K562 (cell line): ENCODE measurements around the gene TRIP6. TPM values are rescaled to one million over a fixed set of nuclear protein-coding genes. Genes with fewer than 3 reads are reported as not detected.

Source experiments
- AFF1 ChIP-seq, 2 experiments: fragments of 450-650 bp; IDR thresholded peaks; 2 replicates each; pipeline ENCODE4 v1.6.1; 2018; ENCODE audit warnings: mild to moderate bottlenecking in 2 of 2, low read depth in 1 of 2; ENCODE audit not compliant: partially characterized antibody in 2 of 2
- ARID1B ChIP-seq: fragments of 450-650 bp; IDR thresholded peaks from 2 replicates; pipeline ENCODE4 v1.6.1; 2016; ENCODE audit warnings: antibody characterized with exemption, mild to moderate bottlenecking, inconsistent platforms
- CEBPB ChIP-seq: fragments of 450-650 bp; IDR thresholded peaks from 2 replicates; pipeline ENCODE4 v1.6.1; 2016; ENCODE audit warnings: missing genetic modification characterization, missing compliant biosample characterization
- CREM ChIP-seq: IDR thresholded peaks from 2 replicates; pipeline ENCODE4 v1.6.1; 2014; ENCODE audit warnings: antibody characterized with exemption, low read depth
- EGR1 ChIP-seq: fragments of 450-650 bp; conservative IDR thresholded peaks from 2 replicates; pipeline ENCODE4 v1.6.1; 2017; ENCODE audit warnings: mild to moderate bottlenecking
- EP300 ChIP-seq: IDR thresholded peaks from 2 replicates; pipeline ENCODE4 v1.6.1; 2012; ENCODE audit warnings: low read length, improper control_type of control experiment
- FOXA3 ChIP-seq, 2 experiments: fragments of 450-650 bp in 1 of 2; sonication (generic) in 1 of 2; formaldehyde crosslinking; IDR thresholded peaks in 1 of 2; conservative IDR thresholded peaks in 1 of 2; 2 replicates each; pipeline versions ENCODE4 v1.4.0 to v1.8.0; 2020 to 2022; ENCODE audit warnings: mild to moderate bottlenecking in 2 of 2, missing genetic modification reagents in 1 of 2
- MTA3 ChIP-seq: fragments of 450-650 bp; formaldehyde crosslinking; IDR thresholded peaks from 2 replicates; pipeline ENCODE4 v1.6.1; 2017; ENCODE audit warnings: mild to moderate bottlenecking, borderline replicate concordance
- NRF1 ChIP-seq, 2 experiments: fragments of 450-650 bp; IDR thresholded peaks in 1 of 2; conservative IDR thresholded peaks in 1 of 2; 2 replicates each; pipeline ENCODE4 v1.6.1; 2014; ENCODE audit warnings: mild to moderate bottlenecking in 2 of 2
- PHB2 ChIP-seq: fragments of 450-650 bp; IDR thresholded peaks from 2 replicates; pipeline ENCODE4 v1.6.1; 2017; ENCODE audit warnings: low read depth
- PHF8 ChIP-seq: fragments of 200-600 bp; sonication (generic); IDR thresholded peaks from 2 replicates; pipeline ENCODE4 v1.6.1; 2012; ENCODE audit warnings: mixed run types, mild to moderate bottlenecking, inconsistent platforms, low read length, moderate library complexity, borderline replicate concordance
- RBM14 ChIP-seq: fragments of 200-400 bp; formaldehyde crosslinking; IDR thresholded peaks from 2 replicates; pipeline ENCODE4 v1.6.1; 2018; ENCODE audit warnings: low read depth, mild to moderate bottlenecking, low read length, moderate library complexity, borderline replicate concordance; ENCODE audit not compliant: insufficient read depth
- SMARCB1 ChIP-seq: IDR thresholded peaks from 2 replicates; pipeline ENCODE4 v1.6.1; 2011; ENCODE audit warnings: improper control_type of control experiment, low read depth; ENCODE audit not compliant: insufficient read length
- SMARCC2 ChIP-seq: fragments of 450-650 bp; IDR thresholded peaks from 2 replicates; pipeline ENCODE4 v1.6.1; 2017; ENCODE audit warnings: antibody characterized with exemption, moderate library complexity, mild to moderate bottlenecking, low read depth
- SRSF1 ChIP-seq: fragments of 200-400 bp; formaldehyde crosslinking; IDR thresholded peaks from 2 replicates; pipeline ENCODE4 v1.6.1; 2017; ENCODE audit warnings: mild to moderate bottlenecking, low read depth, low read length, moderate library complexity
- TAF7 ChIP-seq: fragments of 450-650 bp; IDR thresholded peaks from 2 replicates; pipeline ENCODE4 v1.6.1; 2016; ENCODE audit warnings: missing genetic modification characterization, missing compliant biosample characterization
- U2AF2 ChIP-seq: fragments of 200-400 bp; formaldehyde crosslinking; optimal IDR thresholded peaks from 2 replicates; pipeline ENCODE3; 2017; ENCODE audit warnings: low read depth, mild to moderate bottlenecking, low read length
- ZFX ChIP-seq: sonication (generic); formaldehyde crosslinking; IDR thresholded peaks from 2 replicates; pipeline ENCODE4 v1.8.0; 2022; ENCODE audit warnings: mild to moderate bottlenecking, missing genetic modification reagents, moderate library complexity
- ZNF124 ChIP-seq: sonication (generic); formaldehyde crosslinking; IDR thresholded peaks from 2 replicates; pipeline ENCODE4 v1.8.1; 2022; ENCODE audit warnings: missing genetic modification reagents
- ZNF217 ChIP-seq: sonication (generic); formaldehyde crosslinking; IDR thresholded peaks from 2 replicates; pipeline ENCODE4 v1.8.0; 2022; ENCODE audit warnings: mild to moderate bottlenecking, missing genetic modification reagents
- ZNF282 ChIP-seq: sonication (generic); formaldehyde crosslinking; IDR thresholded peaks from 2 replicates; pipeline ENCODE4 v1.8.1; 2023; ENCODE audit warnings: missing genetic modification reagents
- ZNF311 ChIP-seq: fragments of 250-450 bp; sonication (Bioruptor Pico); IDR thresholded peaks from 2 replicates; pipeline ENCODE4 v1.4.0; 2020; ENCODE audit warnings: mild to moderate bottlenecking, moderate library complexity
- ZNF561 ChIP-seq: fragments of 450-650 bp; formaldehyde crosslinking; conservative IDR thresholded peaks from 2 replicates; pipeline ENCODE4 v1.4.0; 2020; ENCODE audit warnings: mild to moderate bottlenecking, moderate library complexity
- ZNF589 ChIP-seq: fragments of 200-800 bp; sonication (Bioruptor generic); IDR thresholded peaks from 2 replicates; pipeline ENCODE4 v1.6.1; 2016; ENCODE audit warnings: low read depth, missing genetic modification characterization, missing compliant biosample characterization
- ZNF785 ChIP-seq: fragments of 250-450 bp; sonication (Bioruptor Pico); IDR thresholded peaks from 2 replicates; pipeline ENCODE4 v1.4.0; 2020; ENCODE audit warnings: mild to moderate bottlenecking
- polyA plus RNA-seq, 8 experiments: library from polyadenylated mRNA; depleted of rRNA in 4 of 8; stranded (reverse) in 5 of 8; unstranded in 3 of 8; fragments of >200 nt; fragmentation: Nextera tagmentation in 2 of 8; fragmentation: Illumina TruSeq in 1 of 8; extraction: Ambion mirVana in 2 of 8; extraction: Trizol in 1 of 8; gene quantifications; 2 replicates each; pipeline versions ENCODE4 v1.2.1 to v1.2.3, GENCODE V29; 2011 to 2014; ENCODE audit warnings: inconsistent platforms in 1 of 8, missing spikeins in 1 of 8
- total RNA-seq, 7 experiments: library from RNA; depleted of rRNA in 6 of 7; stranded (reverse); fragments of >200 nt in 6 of 7; fragmentation: Illumina TruSeq in 2 of 7; extraction: Trizol in 2 of 7; gene quantifications; 2 replicates each; pipeline versions ENCODE4 v1.2.1 to v1.2.3, GENCODE V29; 2011 to 2021; ENCODE audit warnings: low replicate concordance in 1 of 7
- TF ChIP-seq, protein P1 (sequence below), 3 experiments: fragments of 200-800 bp in 1 of 3; sonication (Bioruptor generic) in 1 of 3; sonication (generic) in 1 of 3; formaldehyde crosslinking in 1 of 3; IDR thresholded peaks; 2 replicates each; pipeline versions ENCODE4 v1.6.1 to v1.8.0; 2016 to 2022; ENCODE audit warnings: mild to moderate bottlenecking in 2 of 3, missing compliant biosample characterization in 2 of 3, missing genetic modification characterization in 2 of 3, missing genetic modification reagents in 1 of 3

Gene TRIP6
- total and polyA plus RNA-seq, 9 of the 15 experiments (the other 6 are each of a cell fraction or from before 2014, with no cell fraction given): 5.9 to 141 (median 54.0) TPM

GRCh38 chr7:100829150-100829716 lies 38.0 kb upstream of the TRIP6 start (continued):
- no peak for TF ChIP-seq PHF8
- TF ChIP-seq CEBPB (tag): peak; percentile 50; the same call in 1 of the 2 replicates
- no peak for TF ChIP-seq AFF1 (IDR thresholded peaks at IDR 0.05; ENCODE audit: low read depth in 1 of 2, partially characterized antibody in 2 of 2)
- no peak for TF ChIP-seq ZNF217
- TF ChIP-seq SMARCB1: no peak
- TF ChIP-seq ZNF561 (CRISPR knock-in tag): no peak
- peak; percentile 43; the same call in 1 of the 2 replicates for TF ChIP-seq PHB2
- no peak for TF ChIP-seq ZNF282
- peak; percentile 96 for TF ChIP-seq ARID1B
- TF ChIP-seq EGR1: peak; percentile 59
- TF ChIP-seq ZNF589 (CRISPR knock-in tag): no peak
- TF ChIP-seq ZNF311 (CRISPR knock-in tag): no peak
- TF ChIP-seq EP300: peak; percentile 89
- TF ChIP-seq SMARCC2: peak; percentile 76; the same call in 1 of the 2 replicates
- no peak for TF ChIP-seq RBM14
- TF ChIP-seq ZNF124 (CRISPR knock-in tag): no peak
- TF ChIP-seq SRSF1: no peak
- TF ChIP-seq ZFX (CRISPR knock-in tag): no peak
- peak; percentile 18 to 53; a peak in 1 of 4 replicates for TF ChIP-seq NRF1 (conservative IDR thresholded peaks at IDR 0.05 in 1 of 2, IDR thresholded peaks at IDR 0.05 in 1 of 2)
- peak; percentile 69 for TF ChIP-seq CREM
- TF ChIP-seq FOXA3 (CRISPR knock-in tag; conservative IDR thresholded peaks at IDR 0.05 in 1 of 2, IDR thresholded peaks at IDR 0.05 in 1 of 2): no peak
- peak; percentile 64; the same call in 1 of the 2 replicates for TF ChIP-seq MTA3
- no peak for TF ChIP-seq U2AF2
- no peak for TF ChIP-seq TAF7
- TF ChIP-seq, protein P1, sequence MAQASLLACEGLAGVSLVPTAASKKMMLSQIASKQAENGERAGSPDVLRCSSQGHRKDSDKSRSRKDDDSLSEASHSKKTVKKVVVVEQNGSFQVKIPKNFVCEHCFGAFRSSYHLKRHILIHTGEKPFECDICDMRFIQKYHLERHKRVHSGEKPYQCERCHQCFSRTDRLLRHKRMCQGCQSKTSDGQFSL (CRISPR knock-in tag; IDR thresholded peaks at IDR 0.05): peak; percentile 97
- TF ChIP-seq, protein P1 (tag; IDR thresholded peaks at IDR 0.05): no peak
- no peak for TF ChIP-seq ZNF785 (CRISPR knock-in tag)
